ENCODE measurements around the gene TRIM73.
"Not testable (repeated sequence)": the region's sequence is repeated elsewhere in the genome, so short reads cannot be mapped to it uniquely, and the experiment has no call there.

TRIM73 gene

GRCh38 chr7:75415829-75416373 lies 20.5 kb downstream of the TRIM73 start:
- DNase-seq: not testable (repeated sequence)

- not testable (repeated sequence) for DNase-seq
Observed at GRCh38 chr7:75416787-75417186, 21.4 kb downstream of the TRIM73 start.

GRCh38 chr7:75418292-75418858 lies 22.9 kb downstream of the TRIM73 start:
- DNase-seq: not testable (repeated sequence)

GRCh38 chr7:75419210-75419609 lies 23.8 kb downstream of the TRIM73 start:
- not testable (repeated sequence) for DNase-seq

- DNase-seq: not testable (repeated sequence)
Observed at GRCh38 chr7:75419693-75420092, 24.3 kb downstream of the TRIM73 start.

GRCh38 chr7:75420152-75420551 lies 24.7 kb downstream of the TRIM73 start:
- not testable (repeated sequence) for DNase-seq

- DNase-seq: not testable (repeated sequence)
Observed at GRCh38 chr7:75421798-75422710, 26.6 kb downstream of the TRIM73 start.

- not testable (repeated sequence) for DNase-seq
Observed at GRCh38 chr7:75423481-75423880, 28.1 kb downstream of the TRIM73 start.

GRCh38 chr7:75439000-75439399 lies 43.6 kb downstream of the TRIM73 start:
- DNase-seq: not testable (repeated sequence)

GRCh38 chr7:75442101-75442464 lies 46.7 kb downstream of the TRIM73 start:
- not testable (repeated sequence) for DNase-seq

GRCh38 chr7:75442465-75443111 lies 47.2 kb downstream of the TRIM73 start:
- peak; percentile 15 for DNase-seq

GRCh38 chr7:75449946-75450345 lies 54.5 kb downstream of the TRIM73 start:
- not testable (repeated sequence) for DNase-seq

GRCh38 chr7:75452494-75452955 lies 57.1 kb downstream of the TRIM73 start:
- not testable (repeated sequence) for DNase-seq

Measured in T-helper 9 cell (primary cell).